Measurements from ENCODE around the gene PRDM10.

Gene PRDM10

DNA sequence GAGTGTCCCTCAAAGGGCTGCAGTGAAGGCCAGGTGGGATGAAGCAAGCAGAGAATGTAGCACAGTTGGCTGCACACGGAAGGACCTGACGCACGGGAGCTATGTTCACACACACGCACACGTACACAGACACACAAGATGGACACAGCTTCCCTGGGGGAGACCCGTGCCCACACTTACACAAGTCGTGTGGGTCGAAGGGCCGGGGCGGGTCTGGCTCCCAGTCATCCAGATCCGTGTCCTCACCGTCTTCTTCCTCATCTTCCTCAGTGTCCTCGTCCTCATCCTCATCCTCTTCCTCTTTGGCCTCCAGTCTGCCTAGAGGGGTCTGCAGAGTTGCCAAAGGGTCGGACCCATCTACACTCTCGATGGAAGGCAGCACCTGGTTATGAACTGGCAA is 55.7 kb downstream of the PRDM10 start:
- no peak for DNase-seq (ENCODE audit: low read depth)

DNA sequence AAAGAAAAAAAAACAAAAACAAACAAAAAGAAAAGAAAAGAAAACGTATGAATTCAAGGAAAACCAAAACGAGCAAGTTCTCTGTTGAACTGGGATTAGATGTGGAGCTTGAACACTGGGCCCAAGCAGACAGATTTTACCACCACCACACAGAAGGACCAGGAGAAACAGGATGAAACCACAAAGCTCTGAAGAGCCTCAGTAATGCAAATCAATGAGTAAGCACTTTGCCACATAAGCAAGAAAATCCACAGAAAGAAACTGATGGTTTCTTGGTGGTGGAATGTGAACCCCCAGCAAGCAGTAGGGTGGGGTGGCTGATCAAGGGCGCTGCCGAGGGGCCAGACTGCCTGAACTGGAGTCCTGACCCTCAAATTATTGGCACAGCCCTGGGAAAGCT is 56.4 kb downstream of the PRDM10 start:
- no peak for DNase-seq (ENCODE audit: low read depth)

DNA sequence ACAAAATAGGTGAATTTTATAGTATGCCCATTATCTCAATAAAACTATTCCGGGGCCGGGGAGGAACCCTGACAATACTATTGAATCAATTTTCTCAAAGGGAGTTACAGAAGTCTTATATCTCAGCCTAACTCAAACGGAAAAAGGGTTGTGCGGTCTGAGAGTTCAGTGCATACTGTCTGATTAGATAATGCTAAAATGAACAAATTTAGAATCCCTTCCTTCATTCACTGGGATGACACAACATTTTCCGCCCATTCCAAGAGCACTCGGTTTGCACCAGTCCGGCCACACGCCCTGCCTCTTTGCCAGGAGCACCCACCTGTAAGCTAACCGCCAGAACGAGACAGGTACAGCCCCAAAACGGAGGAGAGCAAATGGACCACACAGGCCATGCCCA is 57.3 kb downstream of the PRDM10 start:
- no peak for DNase-seq (ENCODE audit: low read depth)

GRCh38 chr11:129944696-129945095 is 57.9 kb downstream of the PRDM10 start:
- no peak for DNase-seq (ENCODE audit: low read depth)

DNA sequence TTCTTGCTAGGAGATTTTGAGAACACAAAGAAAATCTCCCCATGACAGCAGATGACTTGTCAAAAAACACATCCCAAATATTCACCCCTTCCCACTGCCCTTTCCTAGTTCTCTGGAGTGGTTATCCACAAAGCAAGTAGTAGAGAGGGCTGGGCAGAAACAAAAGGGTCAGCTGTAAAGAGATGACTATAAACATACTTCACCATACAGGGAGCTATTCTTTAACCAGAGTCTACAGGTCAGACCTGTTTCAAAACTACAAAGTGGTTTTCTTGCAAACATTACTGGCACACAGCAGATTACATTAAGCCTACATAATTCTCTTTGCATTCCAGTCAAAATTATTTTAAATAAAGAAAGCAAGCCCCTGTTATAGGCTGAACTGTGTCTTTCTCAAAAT is 59.6 kb downstream of the PRDM10 start:
- DNase-seq (ENCODE audit: low read depth): no peak

GRCh38 chr11:129939510-129939909 is 63.1 kb downstream of the PRDM10 start:
- DNase-seq (ENCODE audit: low read depth): no peak

- DNase-seq (ENCODE audit: low read depth): no peak
These were observed 63.9 kb downstream of the PRDM10 start for GRCh38 chr11:129938764-129939163.

- no peak for DNase-seq (ENCODE audit: low read depth)
These were observed 64.9 kb downstream of the PRDM10 start for GRCh38 chr11:129937592-129938238.

GRCh38 chr11:129935723-129936122 is 66.9 kb downstream of the PRDM10 start:
- no peak for DNase-seq (ENCODE audit: low read depth)

DNA sequence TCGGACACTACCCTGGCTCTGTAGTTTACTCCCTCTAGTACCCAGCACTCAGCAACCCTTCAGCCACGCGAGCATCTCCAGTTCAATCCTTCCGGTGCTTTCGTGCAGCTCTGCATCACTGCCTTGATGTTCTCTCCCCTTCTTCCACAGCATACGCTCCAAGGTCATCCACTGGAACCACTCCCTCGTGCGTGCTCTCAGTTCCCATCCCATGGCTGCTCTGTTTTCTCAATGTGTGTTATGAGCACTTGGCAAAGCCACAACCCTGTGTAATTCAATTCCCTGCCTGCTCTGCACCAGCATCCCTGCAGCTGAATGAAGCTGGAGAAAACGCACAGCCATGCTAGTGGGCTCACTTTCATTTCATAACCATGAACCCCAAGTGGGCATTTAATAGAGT is 68.7 kb downstream of the PRDM10 start:
- DNase-seq (ENCODE audit: low read depth): no peak

DNA sequence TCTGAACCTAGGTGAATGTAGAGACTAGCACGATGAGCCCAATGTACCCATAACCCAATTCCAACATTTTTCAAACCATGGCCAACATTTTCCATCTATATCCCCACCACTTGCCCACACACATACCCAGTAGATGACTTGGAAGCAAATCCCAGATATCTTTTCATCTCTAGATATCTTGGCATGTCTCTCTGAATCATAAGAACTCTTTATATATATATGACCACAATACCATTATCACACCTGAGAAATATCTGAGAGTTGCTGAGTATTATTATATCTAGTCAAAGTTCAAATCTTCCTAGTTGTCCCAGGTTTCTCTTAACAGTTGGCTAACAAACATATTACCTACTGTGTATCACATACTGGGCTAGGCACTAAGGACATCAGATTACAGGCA is 69.4 kb downstream of the PRDM10 start:
- no peak for DNase-seq (ENCODE audit: low read depth)

- no peak for DNase-seq (ENCODE audit: low read depth)
These were observed 70.1 kb downstream of the PRDM10 start for GRCh38 chr11:129932381-129933067.

DNA sequence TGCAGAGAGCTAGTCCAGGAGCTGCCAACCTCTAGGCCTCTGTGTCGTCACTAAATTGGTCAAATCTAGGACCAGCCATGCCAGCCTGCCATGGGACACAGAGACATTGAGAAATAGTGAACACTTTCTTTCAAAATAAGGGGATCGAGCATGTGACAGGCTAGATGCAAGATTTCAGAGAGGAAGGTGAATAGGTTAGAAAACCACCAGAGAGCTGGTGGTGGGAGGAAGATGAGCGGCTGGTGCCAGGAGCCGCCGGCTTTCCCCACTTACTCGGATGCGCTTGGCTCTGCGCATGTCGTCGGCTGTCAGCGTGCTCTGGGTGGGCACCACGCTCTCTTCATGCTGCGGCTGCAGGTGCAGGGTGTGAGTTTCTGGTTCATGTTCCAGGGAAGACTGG is 71.9 kb downstream of the PRDM10 start:
- no peak for DNase-seq (ENCODE audit: low read depth)

GRCh38 chr11:129930296-129930695 is 72.3 kb downstream of the PRDM10 start:
- DNase-seq (ENCODE audit: low read depth): no peak

DNA sequence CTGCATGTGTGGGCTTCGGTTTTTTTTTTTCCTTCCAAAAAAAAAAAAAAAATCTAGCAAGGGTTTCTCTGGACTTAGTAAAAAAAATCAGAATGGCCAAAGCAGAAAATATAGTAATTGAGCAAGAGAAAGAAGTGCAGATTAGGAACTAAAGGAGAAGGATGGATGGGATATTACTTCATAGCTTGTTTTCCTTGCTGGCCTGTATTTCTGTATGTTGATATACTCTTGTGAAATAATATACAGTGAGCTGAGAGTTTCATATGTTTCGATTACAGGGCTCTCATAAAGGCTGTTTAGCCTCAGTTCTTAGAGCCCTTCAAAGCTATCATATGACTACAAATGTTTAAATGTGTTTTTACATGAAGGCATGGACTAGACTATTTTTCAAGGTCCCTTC is 72.9 kb downstream of the PRDM10 start:
- no peak for DNase-seq (ENCODE audit: low read depth)

DNA sequence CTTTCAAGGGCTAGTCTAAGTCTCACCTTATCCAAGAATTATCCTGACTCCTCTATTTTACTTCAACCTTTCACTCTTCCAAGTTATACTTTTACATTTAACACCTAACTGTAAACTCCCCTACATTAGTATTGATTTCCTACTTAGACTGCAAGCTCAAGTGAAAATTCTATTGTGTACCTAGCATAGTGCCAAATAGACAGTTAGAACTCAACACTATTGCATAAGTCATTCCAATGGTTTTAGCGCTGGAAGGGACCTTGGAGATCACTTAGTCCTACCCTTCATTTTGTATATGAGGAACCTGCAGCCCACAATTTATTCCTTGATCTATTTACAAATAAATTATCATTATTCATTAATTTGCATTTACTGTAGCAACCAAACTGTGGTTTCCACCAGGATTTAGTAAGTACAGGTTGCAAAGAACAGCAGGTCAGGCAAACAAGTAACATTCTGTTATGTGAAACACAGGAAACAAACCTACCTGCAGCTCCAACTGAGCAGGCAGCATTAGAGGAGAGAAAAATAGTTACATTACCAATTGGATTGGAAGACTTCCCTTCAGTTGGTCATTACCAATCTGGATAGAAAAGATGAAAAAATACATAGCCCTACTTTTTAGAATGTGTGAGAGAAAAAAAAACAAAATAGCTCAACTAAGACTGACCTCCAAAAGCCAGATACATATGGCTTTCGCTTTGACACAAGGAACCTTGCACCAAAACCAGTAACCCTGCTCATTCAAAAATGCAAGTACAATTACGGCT is 73.5 kb downstream of the PRDM10 start:
- no peak for DNase-seq (ENCODE audit: low read depth)

- no peak for DNase-seq (ENCODE audit: low read depth)
These were observed 80.0 kb downstream of the PRDM10 start for GRCh38 chr11:129922674-129923073.

GRCh38 chr11:129918361-129918760 is 84.3 kb downstream of the PRDM10 start:
- no peak for DNase-seq (ENCODE audit: low read depth)

GRCh38 chr11:129917231-129917630 is 85.4 kb downstream of the PRDM10 start:
- DNase-seq (ENCODE audit: low read depth): no peak

DNA sequence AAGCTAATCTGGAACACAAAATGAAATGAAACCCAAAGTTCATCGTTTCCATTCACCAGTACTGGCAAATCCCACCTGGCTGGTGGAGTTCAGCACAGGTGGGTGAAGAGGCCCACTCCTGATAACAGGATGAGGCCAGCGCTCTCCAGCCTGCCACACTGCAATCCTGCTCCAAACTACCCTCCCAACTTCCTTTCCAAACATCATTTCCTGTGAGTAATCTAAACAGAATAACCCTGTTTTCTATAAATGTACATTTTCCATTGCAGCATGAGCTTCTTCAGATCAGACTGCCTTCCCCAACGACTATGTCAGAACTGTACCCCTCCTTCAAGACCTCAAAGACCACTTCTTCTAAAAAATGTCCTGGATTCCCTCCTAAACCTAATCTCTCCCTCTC is 91.3 kb downstream of the PRDM10 start:
- no peak for DNase-seq (ENCODE audit: low read depth)

DNA sequence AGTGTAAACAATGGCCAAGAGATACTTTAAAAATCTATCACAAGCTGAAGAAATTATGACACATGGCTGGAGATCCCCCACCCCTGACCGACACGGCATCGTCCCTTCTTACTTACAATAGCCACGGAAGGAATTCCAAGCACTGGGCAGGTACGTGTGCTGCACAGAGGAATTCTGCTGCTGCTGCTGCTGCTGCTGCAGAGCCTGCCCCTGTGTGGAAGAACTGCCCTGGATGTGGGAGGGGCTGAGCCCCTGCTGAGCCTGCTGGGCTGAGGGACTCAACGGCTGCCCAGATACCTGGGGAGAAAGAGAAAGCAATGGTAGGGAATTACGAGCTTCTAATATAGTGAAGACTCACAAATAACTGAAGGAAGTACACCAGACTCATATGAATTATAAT is 92.3 kb downstream of the PRDM10 start:
- no peak for DNase-seq (ENCODE audit: low read depth)

DNA sequence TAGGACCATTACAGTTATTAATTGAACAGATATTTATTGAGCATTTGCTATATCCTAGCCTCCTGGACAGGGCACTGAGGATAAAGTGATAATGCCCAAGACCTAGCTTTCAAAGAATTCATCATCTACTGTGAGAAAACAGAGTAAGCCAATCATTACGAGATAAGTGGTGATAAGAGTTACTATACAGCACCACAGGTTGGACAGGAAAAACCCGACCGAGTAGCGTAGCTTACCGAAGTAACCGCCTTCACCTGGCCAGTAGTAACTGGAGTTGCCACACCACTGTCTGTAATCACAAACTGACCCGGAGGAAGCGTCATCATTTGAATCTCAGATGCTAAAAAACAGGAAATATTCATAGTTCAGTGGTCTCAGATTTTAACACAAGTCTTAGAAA is 97.2 kb downstream of the PRDM10 start:
- no peak for DNase-seq (ENCODE audit: low read depth)

DNA sequence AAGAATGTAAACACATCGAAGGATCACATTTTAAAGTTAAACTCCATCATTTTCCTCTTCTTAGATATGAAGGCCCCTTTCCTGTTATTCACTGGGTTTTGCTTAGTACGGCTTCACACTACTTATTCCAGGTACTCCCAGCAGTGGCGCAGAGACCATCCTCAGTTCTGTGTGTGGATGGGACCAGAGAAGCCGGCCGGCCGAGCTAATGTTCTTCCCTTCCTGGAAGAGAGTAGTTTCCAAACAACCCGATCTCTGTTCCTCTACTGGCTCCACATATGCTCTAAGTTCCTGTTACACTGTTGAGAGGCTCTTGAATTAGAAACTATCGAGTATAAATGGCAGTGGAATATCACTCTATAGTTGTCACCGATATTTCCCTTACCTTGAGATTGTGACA is 106.6 kb downstream of the PRDM10 start:
- no peak for DNase-seq (ENCODE audit: low read depth)
